Loucy (cell line): ENCODE data around the gene KRT77.

Experiments
- H2AFZ ChIP-seq: fragments of 200-600 bp; sonication (generic); 2 replicates; pipeline ENCODE4 v1.6.0; 2016; ENCODE audit warnings: antibody characterized with exemption, mild to moderate bottlenecking, low read length, moderate library complexity
- H3F3A ChIP-seq: fragments of 200-600 bp; 2 replicates; pipeline ENCODE4 v1.6.0; 2016; ENCODE audit warnings: antibody characterized with exemption, low read depth, mild to moderate bottlenecking
- H3K27me3 ChIP-seq: fragments of 200-600 bp; sonication (generic); 2 replicates; pipeline ENCODE4 v1.6.1; 2014; ENCODE audit warnings: low read length, mild to moderate bottlenecking; ENCODE audit not compliant: insufficient read depth, poor library complexity, severe bottlenecking
- H3K36me3 ChIP-seq: fragments of 200-600 bp; sonication (generic); 2 replicates; pipeline ENCODE4 v1.6.1; 2016; ENCODE audit warnings: low read length; ENCODE audit not compliant: insufficient read depth
- H3K4me1 ChIP-seq: fragments of 200-600 bp; sonication (generic); 2 replicates; pipeline ENCODE4 v1.5.1; 2014; ENCODE audit warnings: low read length, mild to moderate bottlenecking; ENCODE audit not compliant: insufficient read depth, poor library complexity, severe bottlenecking
- H3K4me2 ChIP-seq: fragments of 200-600 bp; sonication (generic); 2 replicates; pipeline ENCODE4 v1.6.0; 2014; ENCODE audit warnings: antibody characterized with exemption, low read length, low read depth, mild to moderate bottlenecking; ENCODE audit not compliant: poor library complexity, severe bottlenecking
- H3K4me3 ChIP-seq: fragments of 200-600 bp; sonication (generic); 2 replicates; pipeline ENCODE4 v1.5.1; 2014; ENCODE audit warnings: low read length, mild to moderate bottlenecking, mixed read lengths; ENCODE audit not compliant: poor library complexity, severe bottlenecking
- H3K79me2 ChIP-seq: fragments of 200-600 bp; sonication (generic); 2 replicates; pipeline ENCODE4 v1.6.1; 2014; ENCODE audit warnings: low read length; ENCODE audit not compliant: insufficient read depth
- H3K9ac ChIP-seq: fragments of 200-600 bp; sonication (generic); 2 replicates; pipeline ENCODE4 v1.6.0; 2014; ENCODE audit warnings: mild to moderate bottlenecking, low read depth, low read length, moderate library complexity; ENCODE audit not compliant: poor library complexity, severe bottlenecking
- H3K9me2 ChIP-seq: fragments of 200-600 bp; sonication (generic); replicated peaks from 2 replicates; pipeline ENCODE4 v1.6.1; 2016; ENCODE audit warnings: low read depth, low read length, mixed read lengths
- H3K9me3 ChIP-seq: fragments of 200-600 bp; sonication (generic); 2 replicates; pipeline ENCODE4 v1.6.1; 2014; ENCODE audit warnings: mild to moderate bottlenecking, antibody characterized with exemption, low read length, low read depth; ENCODE audit not compliant: insufficient read depth
- H4K20me1 ChIP-seq: fragments of 200-600 bp; sonication (generic); 2 replicates; pipeline ENCODE4 v1.6.0; 2014; ENCODE audit warnings: antibody characterized with exemption, low read length, mild to moderate bottlenecking; ENCODE audit not compliant: insufficient read depth, poor library complexity, severe bottlenecking
- CTCF ChIP-seq: fragments of 200-600 bp; sonication (generic); conservative IDR thresholded peaks from 2 replicates; pipeline ENCODE4 v1.5.1; 2014; ENCODE audit warnings: mild to moderate bottlenecking, antibody characterized with exemption, low read length
- EZH2phosphoT487 ChIP-seq: fragments of 200-600 bp; IDR thresholded peaks from 2 replicates; pipeline ENCODE4 v1.6.1; 2018; ENCODE audit warnings: antibody characterized with exemption, mild to moderate bottlenecking, moderate library complexity, borderline replicate concordance

Gene KRT77

GRCh38 chr12:52744493-52745156, 41.3 kb upstream of the KRT77 start:
- Histone ChIP-seq H3K4me2 (no peak overlapping the region), H3K9me2 (no peaks in the 10 kb centered on the region), H3K4me1 (peaks cover 10% of the 10 kb centered on the region), H3K4me3 (no peak overlapping the region), H3K9me3 (no peaks in the 10 kb centered on the region), H3F3A (no peaks in the 10 kb centered on the region), H4K20me1 (no peaks in the 10 kb centered on the region), H3K27me3 (no peaks in the 10 kb centered on the region), H3K9ac (no peak overlapping the region), H2AFZ (no peak overlapping the region), H3K79me2 (no peaks in the 10 kb centered on the region), H3K36me3 (no peaks in the 10 kb centered on the region)
- no peak for TF ChIP-seq EZH2phosphoT487
- no peak for TF ChIP-seq CTCF

GRCh38 chr12:52742822-52743457, 39.6 kb upstream of the KRT77 start:
- no peak overlapping the region for H3K4me3 ChIP-seq
- no peak overlapping the region for H3K9ac ChIP-seq
- H3K79me2 ChIP-seq = no peaks in the 10 kb centered on the region
- no peaks in the 10 kb centered on the region for H3F3A ChIP-seq
- H3K36me3 ChIP-seq = no peaks in the 10 kb centered on the region
- no peak overlapping the region for H3K4me2 ChIP-seq
- TF ChIP-seq CTCF = no peak
- TF ChIP-seq EZH2phosphoT487 = no peak
- H3K4me1 ChIP-seq = no peaks in the 10 kb centered on the region
- no peaks in the 10 kb centered on the region for H3K9me3 ChIP-seq
- no peak overlapping the region for H2AFZ ChIP-seq
- no peaks in the 10 kb centered on the region for H3K9me2 ChIP-seq
- H3K27me3 ChIP-seq = no peaks in the 10 kb centered on the region
- no peaks in the 10 kb centered on the region for H4K20me1 ChIP-seq

- H3K36me3 ChIP-seq = no peaks in the 10 kb centered on the region
- H4K20me1 ChIP-seq = no peaks in the 10 kb centered on the region
- H3K27me3 ChIP-seq = no peaks in the 10 kb centered on the region
- H3K9me2 ChIP-seq = no peaks in the 10 kb centered on the region
- no peak overlapping the region for H3K9ac ChIP-seq
- H3K4me1 ChIP-seq = no peaks in the 10 kb centered on the region
- no peaks in the 10 kb centered on the region for H3K79me2 ChIP-seq
- H3F3A ChIP-seq = no peaks in the 10 kb centered on the region
- no peak for TF ChIP-seq CTCF
- no peak overlapping the region for H3K4me2 ChIP-seq
- no peaks in the 10 kb centered on the region for H3K9me3 ChIP-seq
- no peak overlapping the region for H2AFZ ChIP-seq
- no peak overlapping the region for H3K4me3 ChIP-seq
Observed at GRCh38 chr12:52742196-52742580, 38.9 kb upstream of the KRT77 start.
